H9 (cell line): Measurements from ENCODE around the gene OSM. TPM values are rescaled to one million over a fixed set of nuclear protein-coding genes. Genes with fewer than 3 reads are reported as not detected.

Experiments
- DNase-seq: peaks from one replicate; pipeline ENCODE4 v3.0.0-alpha.2; 2017
- H2AFZ ChIP-seq: one replicate; pipeline ENCODE4 v1.6.1; 2013; ENCODE audit warnings: mild to moderate bottlenecking, low read length, control low read depth, moderate library complexity
- H2AK5ac ChIP-seq: 2 replicates; pipeline ENCODE4 v1.6.1; 2013; ENCODE audit warnings: low read length, control low read depth, mixed read lengths; ENCODE audit not compliant: insufficient read length
- H2BK120ac ChIP-seq: one replicate; pipeline ENCODE4 v1.6.1; 2013; ENCODE audit warnings: low read depth, mild to moderate bottlenecking, low read length, control low read depth, inconsistent platforms; ENCODE audit not compliant: poor library complexity, severe bottlenecking
- H2BK12ac ChIP-seq: 2 replicates; pipeline ENCODE4 v1.6.1; 2013; ENCODE audit warnings: low read length, control low read depth, mixed read lengths, low read depth; ENCODE audit not compliant: insufficient read length
- H2BK15ac ChIP-seq: 2 replicates; pipeline ENCODE4 v1.6.1; 2013; ENCODE audit warnings: low read depth, low read length, control low read depth
- H2BK20ac ChIP-seq: one replicate; pipeline ENCODE4 v1.6.1; 2013; ENCODE audit warnings: low read depth, mild to moderate bottlenecking, low read length, control low read depth, inconsistent platforms; ENCODE audit not compliant: poor library complexity, severe bottlenecking
- H2BK5ac ChIP-seq: 2 replicates; pipeline ENCODE4 v1.6.1; 2013; ENCODE audit warnings: low read length, control low read depth, mixed read lengths; ENCODE audit not compliant: insufficient read length
- H3K14ac ChIP-seq: 2 replicates; pipeline ENCODE4 v1.6.1; 2013; ENCODE audit warnings: low read length, control low read depth; ENCODE audit not compliant: insufficient read depth
- H3K18ac ChIP-seq: 2 replicates; pipeline ENCODE4 v1.6.1; 2013; ENCODE audit warnings: low read depth, mild to moderate bottlenecking, mixed read lengths, low read length, control low read depth; ENCODE audit not compliant: insufficient read length
- H3K23ac ChIP-seq: 2 replicates; pipeline ENCODE4 v1.6.1; 2013; ENCODE audit warnings: low read length, control low read depth, mixed read lengths, low read depth; ENCODE audit not compliant: insufficient read length
- H3K23me2 ChIP-seq: 2 replicates; pipeline ENCODE4 v1.6.1; 2013; ENCODE audit warnings: low read depth, mild to moderate bottlenecking, mixed read lengths, low read length, control low read depth; ENCODE audit not compliant: insufficient read length, poor library complexity, severe bottlenecking
- H3K27ac ChIP-seq: 2 replicates; pipeline ENCODE4 v1.5.1; 2013; ENCODE audit warnings: low read length, control low read depth, mixed read lengths, low read depth; ENCODE audit not compliant: insufficient read length
- H3K27me3 ChIP-seq: 2 replicates; pipeline ENCODE4 v1.6.1; 2013; ENCODE audit warnings: low read length, control low read depth, inconsistent platforms; ENCODE audit not compliant: insufficient read depth
- H3K4ac ChIP-seq: 2 replicates; pipeline ENCODE4 v1.6.1; 2013; ENCODE audit warnings: low read depth, mild to moderate bottlenecking, control low read depth, inconsistent platforms, low read length, moderate library complexity
- H3K4me1 ChIP-seq: 2 replicates; pipeline ENCODE4 v1.6.1; 2013; ENCODE audit warnings: low read length, control low read depth, inconsistent platforms; ENCODE audit not compliant: insufficient read depth
- H3K4me2 ChIP-seq: 2 replicates; pipeline ENCODE4 v1.6.1; 2013; ENCODE audit warnings: low read length, control low read depth, mixed read lengths; ENCODE audit not compliant: insufficient read length, insufficient read depth
- H3K56ac ChIP-seq: 2 replicates; pipeline ENCODE4 v1.6.1; 2013; ENCODE audit warnings: low read depth, mild to moderate bottlenecking, mixed read lengths, low read length, control low read depth; ENCODE audit not compliant: insufficient read length
- H3K79me1 ChIP-seq: 2 replicates; pipeline ENCODE4 v1.6.1; 2013; ENCODE audit warnings: low read depth, mild to moderate bottlenecking, moderate library complexity, low read length, control low read depth, inconsistent platforms; ENCODE audit not compliant: insufficient read depth, poor library complexity, severe bottlenecking
- H3K79me2 ChIP-seq: 2 replicates; pipeline ENCODE4 v1.6.1; 2013; ENCODE audit warnings: low read length, control low read depth, inconsistent platforms; ENCODE audit not compliant: insufficient read depth
- H3K9ac ChIP-seq: 2 replicates; pipeline ENCODE4 v1.6.1; 2013; ENCODE audit warnings: low read length, control low read depth, mixed read lengths; ENCODE audit not compliant: insufficient read length; ENCODE audit errors: extremely low read depth
- H3K9me3 ChIP-seq: one replicate; pipeline ENCODE4 v1.6.1; 2013; ENCODE audit warnings: low read depth, low read length, inconsistent platforms; ENCODE audit not compliant: control insufficient read depth
- H3T11ph ChIP-seq: one replicate; pipeline ENCODE4 v1.6.1; 2013; ENCODE audit warnings: mild to moderate bottlenecking, low read length, control low read depth, inconsistent platforms
- H4K20me1 ChIP-seq: one replicate; pipeline ENCODE4 v1.6.1; 2013; ENCODE audit not compliant: control insufficient read depth, insufficient read length, insufficient read depth
- H4K5ac ChIP-seq: 2 replicates; pipeline ENCODE4 v1.6.1; 2013; ENCODE audit warnings: low read depth, mild to moderate bottlenecking, mixed read lengths, low read length, control low read depth; ENCODE audit not compliant: insufficient read length
- H4K8ac ChIP-seq: replicated peaks from 2 replicates; pipeline ENCODE4 v1.6.1; 2013; ENCODE audit warnings: low read length, control low read depth, mixed read lengths, low read depth; ENCODE audit not compliant: insufficient read length
- H4K91ac ChIP-seq: 2 replicates; pipeline ENCODE4 v1.6.1; 2013; ENCODE audit warnings: low read depth, mild to moderate bottlenecking, moderate library complexity, mixed read lengths, low read length, control low read depth; ENCODE audit not compliant: insufficient read length
- H3K27ac Mint-ChIP-seq, 3 experiments: 2 replicates in 2 of 3; 3 replicates in 1 of 3; pipeline ENCODE4 v1.8.0; 2020 to 2021; ENCODE audit warnings: mixed read lengths in 3 of 3, mild to moderate bottlenecking in 1 of 3, moderate library complexity in 1 of 3
- H3K27me3 Mint-ChIP-seq: 2 replicates; pipeline ENCODE4 v1.8.0; 2021; ENCODE audit warnings: low read depth, mild to moderate bottlenecking, moderate library complexity, mixed read lengths
- H3K36me3 Mint-ChIP-seq, 3 experiments: 2 replicates in 2 of 3; 3 replicates in 1 of 3; pipeline ENCODE4 v1.8.0; 2020 to 2021; ENCODE audit warnings: low read depth in 3 of 3, mixed read lengths in 3 of 3; ENCODE audit not compliant: insufficient read depth in 1 of 3
- H3K4me1 Mint-ChIP-seq, 2 experiments: 2 replicates each; pipeline ENCODE4 v1.8.0; 2020; ENCODE audit warnings: mixed read lengths in 2 of 2
- H3K4me3 Mint-ChIP-seq, 2 experiments: 2 replicates in 1 of 2; 3 replicates in 1 of 2; pipeline ENCODE4 v1.8.0; 2020 to 2021; ENCODE audit warnings: mild to moderate bottlenecking in 2 of 2, mixed read lengths in 2 of 2, moderate library complexity in 1 of 2
- H3K9me3 Mint-ChIP-seq, 2 experiments: 2 replicates in 1 of 2; 3 replicates in 1 of 2; pipeline ENCODE4 v1.8.0; 2020; ENCODE audit warnings: mild to moderate bottlenecking in 2 of 2, mixed read lengths in 2 of 2, moderate library complexity in 1 of 2
- whole genome bisulfite sequencing: extraction: QIAGEN DNeasy Blood & Tissue Kit; methylation state at CpG from one replicate; pipeline ENCODE4 v1.1.7; 2013; ENCODE audit warnings: missing lambda C conversion rate, low lambda C conversion rate, mixed read lengths; ENCODE audit not compliant: insufficient read length; ENCODE audit errors: extremely low coverage; 5-methylcytosine and 5-hydroxymethylcytosine counted together
- total RNA-seq: library from RNA; stranded (reverse); gene quantifications from 2 replicates; pipeline ENCODE4 v1.2.1, GENCODE V29; 2021
- TF ChIP-seq, protein P1 (sequence below): fragments of 200-600 bp; sonication (generic); conservative IDR thresholded peaks from 3 replicates; pipeline ENCODE4 v1.8.0; 2021; ENCODE audit warnings: antibody characterized with exemption, mild to moderate bottlenecking

The OSM gene
- total RNA-seq, 1 experiment from 2014 or later = not detected

DNA sequence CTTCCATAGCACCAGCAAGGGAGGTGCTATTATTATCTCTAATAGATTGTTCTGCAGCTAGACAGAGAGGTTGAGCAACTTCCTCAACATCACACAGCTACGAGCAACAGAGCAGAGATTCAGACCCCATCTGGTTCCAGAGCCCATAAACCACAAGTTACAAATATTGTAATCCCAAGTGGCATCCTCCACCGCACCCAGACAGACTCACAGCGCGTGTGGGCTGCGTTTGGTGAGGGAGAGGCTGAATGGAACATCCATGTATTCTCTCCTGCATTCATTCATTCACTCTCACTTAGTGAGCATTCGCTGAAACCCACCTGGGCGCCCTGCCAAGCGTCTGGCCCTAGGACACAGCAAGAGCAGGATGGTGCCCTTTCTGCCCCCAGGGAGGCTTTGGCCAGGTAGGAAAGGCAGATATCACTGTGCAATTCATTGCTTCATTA lies 53.6 kb downstream of the OSM start:
- H3K23me2 ChIP-seq = no peaks in the 10 kb centered on the region
- no peak overlapping the region; the same call in 1 of the 2 replicates for H3K14ac ChIP-seq
- WGBS = no CpG with 5 or more reads among the region's 8 CpGs
- H3K4ac ChIP-seq = no peak overlapping the region
- H3K4me1 ChIP-seq = peaks cover 6% of the 10 kb centered on the region; the same call in 1 of the 2 replicates
- peaks cover 16% of the 10 kb centered on the region for H3K27me3 Mint-ChIP-seq
- no peaks in the 10 kb centered on the region for H3K79me2 ChIP-seq
- H3K27ac Mint-ChIP-seq = peak overlapping the region in 2 of 3 experiments; percentile 5 to 13; a peak in 1 of 7 replicates
- no peak overlapping the region for H2BK120ac ChIP-seq
- H4K91ac ChIP-seq = no peak overlapping the region
- H2BK20ac ChIP-seq = no peak overlapping the region
- H2AK5ac ChIP-seq = no peak overlapping the region
- no peaks in the 10 kb centered on the region; a peak in 1 of 5 replicates for H3K9me3 Mint-ChIP-seq
- no peak for DNase-seq
- TF ChIP-seq, protein P1, sequence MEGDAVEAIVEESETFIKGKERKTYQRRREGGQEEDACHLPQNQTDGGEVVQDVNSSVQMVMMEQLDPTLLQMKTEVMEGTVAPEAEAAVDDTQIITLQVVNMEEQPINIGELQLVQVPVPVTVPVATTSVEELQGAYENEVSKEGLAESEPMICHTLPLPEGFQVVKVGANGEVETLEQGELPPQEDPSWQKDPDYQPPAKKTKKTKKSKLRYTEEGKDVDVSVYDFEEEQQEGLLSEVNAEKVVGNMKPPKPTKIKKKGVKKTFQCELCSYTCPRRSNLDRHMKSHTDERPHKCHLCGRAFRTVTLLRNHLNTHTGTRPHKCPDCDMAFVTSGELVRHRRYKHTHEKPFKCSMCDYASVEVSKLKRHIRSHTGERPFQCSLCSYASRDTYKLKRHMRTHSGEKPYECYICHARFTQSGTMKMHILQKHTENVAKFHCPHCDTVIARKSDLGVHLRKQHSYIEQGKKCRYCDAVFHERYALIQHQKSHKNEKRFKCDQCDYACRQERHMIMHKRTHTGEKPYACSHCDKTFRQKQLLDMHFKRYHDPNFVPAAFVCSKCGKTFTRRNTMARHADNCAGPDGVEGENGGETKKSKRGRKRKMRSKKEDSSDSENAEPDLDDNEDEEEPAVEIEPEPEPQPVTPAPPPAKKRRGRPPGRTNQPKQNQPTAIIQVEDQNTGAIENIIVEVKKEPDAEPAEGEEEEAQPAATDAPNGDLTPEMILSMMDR = no peak
- H2AFZ ChIP-seq = no peak overlapping the region
- H3K9ac ChIP-seq = no peak overlapping the region
- no peak overlapping the region for H3K23ac ChIP-seq
- no peak overlapping the region for H2BK12ac ChIP-seq
- peaks cover 29 to 33% of the 10 kb centered on the region in 2 experiments for H3K4me1 Mint-ChIP-seq
- no peak overlapping the region for H3K56ac ChIP-seq
- H4K8ac ChIP-seq = no peak overlapping the region
- no peak overlapping the region for H3K18ac ChIP-seq
- no peak overlapping the region for H3K27ac ChIP-seq
- no peak overlapping the region for H3K4me2 ChIP-seq
- H3K9me3 ChIP-seq = no peaks in the 10 kb centered on the region
- H3K4me3 Mint-ChIP-seq = no peak overlapping the region
- no peaks in the 10 kb centered on the region; the same call in 1 of the 2 replicates for H3K27me3 ChIP-seq
- H3K36me3 Mint-ChIP-seq = no peaks in the 10 kb centered on the region
- H3T11ph ChIP-seq = no peak overlapping the region
- H2BK15ac ChIP-seq = no peak overlapping the region
- H2BK5ac ChIP-seq = no peak overlapping the region
- no peaks in the 10 kb centered on the region for H3K79me1 ChIP-seq
- no peaks in the 10 kb centered on the region for H4K20me1 ChIP-seq
- no peak overlapping the region for H4K5ac ChIP-seq

Other genes starting within 250 kb of the OSM start
- gene HORMAD2, start 186.4 kb downstream of the OSM start, total RNA-seq = not detected in 2 replicates
- gene LIF, start 20.1 kb downstream of the OSM start, total RNA-seq = 4.3 and 6.1 TPM in 2 replicates
- 8.8 and 11.0 TPM in 2 replicates for gene CASTOR1, start 22.7 kb upstream of the OSM start, total RNA-seq
- 8.2 and 8.4 TPM in 2 replicates for gene TBC1D10A, start 60.1 kb upstream of the OSM start, total RNA-seq
- 211 and 225 TPM in 2 replicates for gene SF3A1, start 90.0 kb upstream of the OSM start, total RNA-seq
- gene CCDC157, start 90.2 kb upstream of the OSM start, total RNA-seq = 4.3 and 4.8 TPM in 2 replicates
- 22.6 and 24.5 TPM in 2 replicates for gene RNF215, start 120.6 kb upstream of the OSM start, total RNA-seq
- 8.2 and 8.5 TPM in 2 replicates for gene SEC14L2, start 130.2 kb upstream of the OSM start, total RNA-seq
- gene MTFP1, start 158.9 kb upstream of the OSM start, total RNA-seq = 46.8 and 56.8 TPM in 2 replicates
- not detected in 2 replicates for gene SEC14L3, start 205.2 kb upstream of the OSM start, total RNA-seq
- gene SEC14L4, start 238.8 kb upstream of the OSM start, total RNA-seq = 0.09 and 0.17 TPM in 2 replicates